OCI-LY1 (cell line): Measurements from ENCODE around the gene ZNF614.

Source experiments
- H2AFZ ChIP-seq: fragments of 200-600 bp; sonication (generic), shearing (Covaris generic); 2 replicates; pipeline ENCODE4 v1.6.0; 2014; ENCODE audit warnings: antibody characterized with exemption, mild to moderate bottlenecking, low read length
- H3F3A ChIP-seq: fragments of 200-600 bp; sonication (generic), shearing (Covaris generic); 2 replicates; pipeline ENCODE4 v1.6.0; 2014; ENCODE audit warnings: mild to moderate bottlenecking, antibody characterized with exemption, low read length, moderate library complexity; ENCODE audit not compliant: insufficient read depth
- H3K27ac ChIP-seq: fragments of 200-600 bp; sonication (generic); 2 replicates; pipeline ENCODE4 v1.5.1; 2014; ENCODE audit warnings: low read length, mixed run types, mild to moderate bottlenecking, low read depth; ENCODE audit not compliant: poor library complexity, severe bottlenecking
- H3K27me3 ChIP-seq: fragments of 200-600 bp; sonication (generic); 2 replicates; pipeline ENCODE4 v1.6.0; 2014; ENCODE audit warnings: antibody characterized with exemption, mild to moderate bottlenecking, low read length, moderate library complexity; ENCODE audit not compliant: insufficient read depth
- H3K36me3 ChIP-seq: fragments of 200-600 bp; sonication (generic); 2 replicates; pipeline ENCODE4 v1.6.1; 2014; ENCODE audit warnings: mild to moderate bottlenecking, antibody characterized with exemption, low read length, moderate library complexity, mixed read lengths; ENCODE audit not compliant: insufficient read depth
- H3K4me1 ChIP-seq: fragments of 200-600 bp; sonication (generic); 2 replicates; pipeline ENCODE4 v1.5.1; 2014; ENCODE audit warnings: mild to moderate bottlenecking, low read length, moderate library complexity; ENCODE audit not compliant: insufficient read depth, severe bottlenecking
- H3K4me2 ChIP-seq: fragments of 200-600 bp; sonication (generic), shearing (Covaris generic); 2 replicates; pipeline ENCODE4 v1.6.1; 2014; ENCODE audit warnings: low read length
- H3K4me3 ChIP-seq: fragments of 200-600 bp; sonication (generic); 2 replicates; pipeline ENCODE4 v1.5.1; 2014; ENCODE audit warnings: low read length, low read depth, mild to moderate bottlenecking, mixed read lengths; ENCODE audit not compliant: poor library complexity, severe bottlenecking
- H3K79me2 ChIP-seq: fragments of 200-600 bp; shearing (Covaris generic); 2 replicates; pipeline ENCODE4 v1.6.1; 2016; ENCODE audit warnings: mixed run types, low read length, mixed read lengths; ENCODE audit not compliant: insufficient read depth
- H3K9ac ChIP-seq: fragments of 200-600 bp; sonication (generic), shearing (Covaris generic); 2 replicates; pipeline ENCODE4 v1.6.1; 2014; ENCODE audit warnings: mild to moderate bottlenecking, low read length, mixed read lengths
- H3K9me2 ChIP-seq: fragments of 200-600 bp; sonication (generic), shearing (Covaris generic); 2 replicates; pipeline ENCODE4 v1.6.1; 2014; ENCODE audit warnings: low read depth, mild to moderate bottlenecking, low read length, mixed read lengths
- H3K9me3 ChIP-seq: fragments of 200-600 bp; shearing (Covaris generic); 2 replicates; pipeline ENCODE4 v1.6.1; 2014; ENCODE audit warnings: low read length, mixed read lengths
- H4K20me1 ChIP-seq: fragments of 200-600 bp; sonication (generic), shearing (Covaris generic); 2 replicates; pipeline ENCODE4 v1.6.0; 2016; ENCODE audit warnings: mild to moderate bottlenecking, low read length; ENCODE audit not compliant: insufficient read depth
- CTCF ChIP-seq: fragments of 200-600 bp; sonication (generic), shearing (Covaris generic); IDR thresholded peaks from 2 replicates; pipeline ENCODE4 v1.5.1; 2017; ENCODE audit warnings: mild to moderate bottlenecking, antibody characterized with exemption, low read length, moderate library complexity, mixed read lengths
- EZH2 ChIP-seq: fragments of 200-600 bp; sonication (generic), shearing (Covaris generic); IDR thresholded peaks from 2 replicates; pipeline ENCODE4 v1.8.0; 2017; ENCODE audit warnings: borderline replicate concordance, mixed run types, mild to moderate bottlenecking, antibody characterized with exemption, low read length, moderate library complexity, mixed read lengths

The ZNF614 gene

GRCh38 chr19:51980116-51980736 is 48.0 kb downstream of the ZNF614 start:
- H3K79me2 ChIP-seq, result no peaks in the 10 kb centered on the region

GRCh38 chr19:51978882-51979281 is 49.3 kb downstream of the ZNF614 start:
- Histone ChIP-seq H2AFZ (no peak overlapping the region), H3K36me3 (no peaks in the 10 kb centered on the region), H3K9ac (no peak overlapping the region), H3K4me2 (no peak overlapping the region), H3K4me3 (no peak overlapping the region), H3K9me2 (no peaks in the 10 kb centered on the region), H3K27ac (no peak overlapping the region), H4K20me1 (no peaks in the 10 kb centered on the region), H3K9me3 (peaks cover 7% of the 10 kb centered on the region), H3F3A (no peaks in the 10 kb centered on the region), H3K79me2 (no peaks in the 10 kb centered on the region), H3K27me3 (no peaks in the 10 kb centered on the region), H3K4me1 (no peaks in the 10 kb centered on the region)
- no peak for TF ChIP-seq CTCF
- TF ChIP-seq EZH2, result no peak

More at GRCh38 chr19:51980116-51980736, 48.0 kb downstream of the ZNF614 start:
- Histone ChIP-seq H3F3A (no peaks in the 10 kb centered on the region), H3K9me2 (no peaks in the 10 kb centered on the region), H3K4me3 (no peak overlapping the region), H3K4me1 (no peaks in the 10 kb centered on the region), H3K27ac (no peak overlapping the region), H3K9ac (no peak overlapping the region), H3K4me2 (no peak overlapping the region), H2AFZ (no peak overlapping the region), H4K20me1 (no peaks in the 10 kb centered on the region), H3K9me3 (0 out of 2 replicates have a peak, but pooled peaks cover 6% of the 10 kb centered on the region), H3K27me3 (no peaks in the 10 kb centered on the region), H3K36me3 (no peaks in the 10 kb centered on the region)
- no peak for TF ChIP-seq CTCF
- TF ChIP-seq EZH2, result no peak

GRCh38 chr19:51977346-51977745 is 50.8 kb downstream of the ZNF614 start:
- Histone ChIP-seq H3K9ac (no peak overlapping the region), H3K9me2 (no peaks in the 10 kb centered on the region), H3K4me3 (no peak overlapping the region), H3K36me3 (no peaks in the 10 kb centered on the region), H3K27me3 (no peaks in the 10 kb centered on the region), H4K20me1 (no peaks in the 10 kb centered on the region), H2AFZ (no peak overlapping the region), H3K9me3 (peaks cover 14% of the 10 kb centered on the region), H3K4me1 (no peaks in the 10 kb centered on the region), H3F3A (no peaks in the 10 kb centered on the region), H3K4me2 (no peak overlapping the region), H3K79me2 (no peaks in the 10 kb centered on the region), H3K27ac (no peak overlapping the region)
- no peak for TF ChIP-seq CTCF
- TF ChIP-seq EZH2, result no peak
